HG02588 (cell line): ENCODE results near the gene NTSR1.

ENCODE experiments used
- ATAC-seq: cut with Tn5 transposase; IDR thresholded peaks from one replicate; pipeline ENCODE4 v1.9.1; 2021; ENCODE audit warnings: mild to moderate bottlenecking, moderate library complexity; ENCODE audit not compliant: unreplicated experiment

NTSR1 gene

DNA sequence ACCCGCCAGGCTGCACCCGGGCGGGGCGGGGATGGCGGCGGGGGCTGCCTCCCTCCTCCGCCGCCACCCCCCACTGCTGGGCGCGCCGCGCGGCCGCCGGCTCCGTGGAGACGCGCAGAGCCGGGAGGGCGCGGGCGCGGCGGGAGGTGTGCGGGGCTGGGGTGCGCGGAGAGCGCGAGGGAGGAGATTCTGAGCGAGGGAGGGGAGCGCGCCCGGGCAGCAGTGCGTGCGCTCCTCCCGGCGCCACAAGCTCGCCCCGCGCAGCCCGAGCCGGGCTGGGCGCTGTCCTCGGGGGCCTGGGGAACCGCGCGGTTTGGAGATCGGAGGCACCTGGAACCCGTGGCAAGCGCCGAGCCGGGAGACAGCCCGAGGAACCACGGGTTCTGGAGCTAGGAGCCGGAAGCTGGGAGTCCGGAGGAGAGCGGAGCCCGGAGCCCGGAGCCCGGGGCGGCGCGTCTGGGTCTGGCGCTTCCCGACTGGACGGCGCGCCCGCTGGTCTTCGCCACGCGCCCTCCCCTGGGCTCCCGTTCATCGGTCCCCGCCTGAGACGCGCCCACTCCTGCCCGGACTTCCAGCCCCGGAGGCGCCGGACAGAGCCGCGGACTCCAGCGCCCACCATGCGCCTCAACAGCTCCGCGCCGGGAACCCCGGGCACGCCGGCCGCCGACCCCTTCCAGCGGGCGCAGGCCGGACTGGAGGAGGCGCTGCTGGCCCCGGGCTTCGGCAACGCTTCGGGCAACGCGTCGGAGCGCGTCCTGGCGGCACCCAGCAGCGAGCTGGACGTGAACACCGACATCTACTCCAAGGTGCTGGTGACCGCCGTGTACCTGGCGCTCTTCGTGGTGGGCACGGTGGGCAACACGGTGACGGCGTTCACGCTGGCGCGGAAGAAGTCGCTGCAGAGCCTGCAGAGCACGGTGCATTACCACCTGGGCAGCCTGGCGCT lies at the start of gene NTSR1:
NTSR1 (plus strand) TSS at position 246 of the 946 bp plus-strand sequence; CDS start at position 618, 372 bp downstream.
- no peak for ATAC-seq

DNA sequence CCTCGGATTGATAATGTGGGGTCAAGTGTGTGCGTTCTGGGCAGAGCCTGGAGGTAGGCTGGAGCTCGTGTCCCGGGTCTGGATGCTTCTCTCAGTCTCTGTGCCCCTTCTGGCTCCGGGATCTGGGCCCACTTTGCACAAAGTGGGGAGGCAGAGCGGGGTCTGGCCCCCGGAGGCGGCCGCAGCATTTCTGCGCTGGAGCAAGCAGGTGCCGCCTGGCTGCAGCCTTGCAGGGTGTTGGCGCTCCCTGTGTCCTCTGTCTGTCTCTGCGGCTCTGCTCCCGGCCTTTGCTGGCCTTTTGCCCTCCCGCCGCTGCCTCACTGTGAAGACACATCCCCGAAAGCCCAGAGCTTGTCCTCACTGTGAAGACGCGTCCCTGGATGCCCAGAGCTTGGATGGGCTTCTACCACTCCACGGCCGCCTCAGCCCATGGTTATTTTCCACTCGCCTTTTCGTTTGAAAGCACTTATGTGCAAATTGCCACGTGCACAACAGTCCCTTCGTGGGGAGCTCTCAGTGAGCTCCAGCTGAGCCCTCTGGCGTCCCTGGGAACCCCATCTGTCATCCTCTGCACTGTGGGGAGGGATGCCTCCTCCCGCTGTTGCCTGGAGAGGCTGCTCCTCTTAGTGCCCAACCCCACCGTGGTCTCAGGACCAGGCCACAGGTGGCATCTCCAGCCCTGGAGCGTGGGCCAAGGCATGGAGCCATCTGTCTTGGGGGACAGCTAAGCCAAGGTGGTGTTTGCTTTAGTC lies 49.0 kb upstream of the NTSR1 start:
- ATAC-seq = no peak

DNA sequence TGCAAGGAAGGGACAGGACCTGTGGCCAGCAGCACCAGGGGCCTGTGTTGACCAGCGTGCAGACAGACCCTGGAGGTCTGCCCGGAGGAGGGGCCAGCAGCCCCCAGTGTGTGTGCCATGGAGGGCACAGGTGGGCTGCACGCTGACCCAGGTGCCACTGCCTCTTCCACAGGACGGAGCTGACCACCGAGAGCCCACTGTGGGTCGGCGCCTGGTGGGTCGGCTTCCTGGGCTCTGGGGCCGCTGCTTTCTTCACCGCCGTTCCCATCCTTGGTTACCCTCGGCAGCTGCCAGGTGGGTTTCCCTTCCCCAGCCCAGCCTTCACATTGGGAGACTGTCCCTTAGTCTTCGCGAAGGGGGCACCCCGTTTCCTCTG lies 48.4 kb upstream of the NTSR1 start:
- ATAC-seq = no peak

DNA sequence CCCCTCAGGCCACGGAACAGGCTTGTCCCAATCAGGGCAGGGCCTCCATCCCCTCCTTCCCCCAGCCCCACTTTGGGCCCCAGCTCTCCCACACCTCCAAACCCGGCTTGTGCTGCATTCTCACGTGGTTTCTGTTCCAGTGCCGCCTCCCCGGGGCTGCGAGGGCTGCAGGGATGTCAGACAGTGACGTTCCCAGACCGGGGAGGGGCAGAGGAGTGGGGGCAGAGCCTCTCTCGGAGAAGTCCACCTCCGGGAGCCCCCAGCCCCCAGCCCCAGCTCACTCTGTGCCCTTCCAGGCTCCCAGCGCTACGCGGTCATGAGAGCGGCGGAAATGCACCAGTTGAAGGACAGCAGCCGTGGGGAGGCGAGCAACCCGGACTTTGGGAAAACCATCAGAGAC lies 47.9 kb upstream of the NTSR1 start:
- no peak for ATAC-seq

DNA sequence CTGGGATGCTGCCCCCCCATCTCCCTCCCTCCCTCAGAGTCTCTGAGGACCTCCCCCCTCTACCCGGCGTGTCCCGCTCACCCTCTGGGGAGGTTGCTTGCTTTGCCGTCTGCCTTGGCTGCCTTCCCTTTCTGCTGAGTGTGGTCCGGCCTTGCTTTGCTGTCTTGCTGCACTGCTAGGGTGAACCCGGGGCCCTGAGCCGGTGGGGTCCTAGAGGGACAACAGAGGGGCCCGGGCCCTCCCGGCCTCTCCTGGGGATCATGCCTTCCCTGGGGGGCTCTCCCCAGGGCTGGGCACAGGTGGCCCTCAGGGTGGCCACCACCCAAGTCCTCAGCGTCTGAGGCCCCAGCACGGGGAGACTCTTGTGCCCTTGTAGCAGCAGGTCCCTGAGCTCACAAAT lies 47.0 kb upstream of the NTSR1 start:
- ATAC-seq = no peak

DNA sequence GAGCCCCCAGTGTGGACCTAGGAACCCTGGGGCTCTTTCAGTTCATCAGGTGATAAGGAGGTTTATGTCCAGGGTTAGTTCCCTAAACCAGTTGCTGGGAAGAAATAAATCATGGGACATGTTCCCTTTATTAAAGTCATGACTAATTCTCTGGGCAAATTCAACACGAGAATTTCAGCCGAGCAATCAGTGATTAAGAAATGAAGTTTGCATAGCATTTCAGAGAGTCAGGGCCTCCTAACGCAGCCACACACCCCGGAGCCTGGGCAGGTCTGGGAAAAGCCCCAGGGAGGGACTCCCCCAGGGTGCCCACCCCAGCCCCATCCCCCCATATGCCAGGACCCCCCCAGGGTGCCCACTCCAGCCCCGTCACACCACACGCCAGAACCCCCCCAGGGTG lies 46.2 kb upstream of the NTSR1 start:
- no peak for ATAC-seq

DNA sequence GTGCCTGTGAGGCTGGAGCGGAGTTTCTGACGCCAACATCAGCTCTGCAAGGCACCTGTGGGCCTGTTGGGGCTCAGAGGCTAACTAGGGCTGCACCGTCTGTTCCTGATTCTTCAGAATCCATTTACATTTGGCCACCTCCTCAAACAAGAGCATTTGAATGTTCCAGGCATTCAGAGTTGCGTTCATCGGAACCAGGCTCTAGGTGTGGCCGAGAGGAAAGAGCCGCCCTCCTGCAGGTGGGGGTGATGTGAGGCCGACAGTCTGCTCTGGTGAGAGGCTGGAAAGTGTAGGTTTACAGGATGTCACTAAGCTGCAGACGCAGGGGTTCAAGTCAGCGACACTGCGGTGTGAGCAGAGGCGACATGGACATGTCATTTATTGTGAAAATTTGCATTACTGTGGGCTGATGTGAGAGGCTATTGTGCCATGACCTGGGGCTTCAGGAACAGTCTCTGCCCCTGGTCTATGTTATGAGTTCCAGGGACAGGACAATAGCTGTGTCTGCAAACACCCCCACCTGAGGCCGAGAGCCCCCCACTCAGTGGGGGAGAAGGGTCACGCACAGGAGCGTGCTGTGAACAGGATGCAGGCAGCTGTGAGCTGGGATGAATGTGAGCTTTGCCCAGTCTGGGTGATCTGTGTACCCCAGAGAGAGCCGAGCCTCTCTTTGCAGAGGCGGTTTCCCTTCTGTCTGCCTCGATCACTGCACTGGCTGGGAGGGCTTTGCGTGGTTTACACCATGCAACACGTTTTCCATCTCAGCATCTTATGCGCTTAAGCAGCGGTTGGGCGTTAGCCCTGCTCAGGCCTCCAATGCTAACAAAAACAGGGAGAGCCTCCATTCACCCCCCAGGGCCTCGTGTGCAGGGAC lies 45.3 kb upstream of the NTSR1 start:
- ATAC-seq = no peak

DNA sequence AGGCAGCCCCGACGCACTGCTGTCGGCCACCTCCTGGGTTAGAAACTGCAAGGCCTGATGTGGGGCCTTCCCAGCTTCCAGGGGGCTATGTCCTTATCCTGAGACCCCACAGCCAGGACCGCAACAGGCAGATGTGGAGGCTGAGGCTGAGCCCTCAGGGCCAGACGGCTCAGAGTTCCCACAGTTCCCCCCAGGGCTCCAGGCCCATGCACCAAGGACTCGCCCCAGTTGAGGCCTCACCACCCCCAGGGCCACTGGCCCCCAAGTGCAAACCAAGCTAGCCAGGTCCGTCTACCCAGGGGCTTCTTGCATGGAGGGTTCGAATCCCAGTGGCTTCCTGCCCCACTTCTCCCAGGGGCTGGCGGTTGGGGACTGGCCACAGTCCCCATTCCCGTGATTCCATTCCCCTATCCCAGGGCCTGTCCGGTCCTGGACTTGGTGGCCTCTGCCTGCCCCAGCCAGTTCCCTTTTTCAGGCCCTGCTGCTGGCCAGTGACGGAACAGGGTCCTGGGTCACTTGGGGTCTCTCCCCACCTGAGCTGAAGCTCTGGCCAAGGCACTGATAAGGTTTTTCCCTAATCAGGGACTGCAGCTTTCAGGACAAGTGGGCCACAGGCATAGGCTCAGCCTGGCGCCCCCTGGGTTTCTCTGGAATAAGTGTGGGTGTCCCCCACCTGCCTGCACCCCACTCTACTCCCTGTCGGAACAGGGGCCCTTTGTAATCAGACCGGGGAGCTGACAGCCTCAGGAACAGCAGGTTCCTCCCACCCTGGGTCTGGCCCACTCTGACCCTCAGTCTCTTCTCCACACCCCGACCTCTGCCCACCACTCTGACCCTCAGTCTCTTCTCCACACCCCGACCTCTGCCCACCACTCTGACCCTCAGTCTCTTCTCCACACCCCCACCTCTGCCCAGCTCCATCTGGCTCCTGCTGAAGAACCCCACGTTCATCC lies 44.3 kb upstream of the NTSR1 start:
- ATAC-seq = no peak

DNA sequence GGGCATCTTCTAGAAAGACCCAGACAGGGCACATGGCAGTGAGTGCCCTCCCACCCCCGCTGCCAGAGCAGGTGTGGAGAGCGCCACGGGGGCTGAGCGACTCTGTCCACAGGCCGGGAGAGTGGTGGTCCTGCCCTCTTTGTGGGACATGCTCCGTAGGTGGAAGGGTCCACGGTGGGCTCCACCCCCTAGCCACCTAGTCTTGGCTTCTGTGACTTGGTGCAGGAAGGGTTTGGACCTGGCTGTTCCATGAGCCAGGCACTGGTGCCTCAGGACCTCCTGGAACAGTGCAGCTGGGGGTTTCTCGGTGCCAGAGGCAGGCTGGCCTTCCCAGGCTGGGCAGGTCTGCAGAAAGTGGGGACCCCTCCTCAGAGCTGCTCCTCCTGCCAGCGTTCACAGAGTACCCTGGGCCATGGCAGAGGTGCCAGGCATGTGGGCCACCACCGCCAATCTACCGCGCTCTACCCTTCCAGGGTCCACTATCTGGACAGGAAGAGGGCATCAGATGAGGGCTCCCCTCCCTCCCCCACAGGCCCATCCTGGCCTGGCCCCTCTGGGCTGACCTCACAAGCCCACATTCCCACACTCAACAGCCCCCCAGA lies 43.4 kb upstream of the NTSR1 start:
- ATAC-seq = no peak

DNA sequence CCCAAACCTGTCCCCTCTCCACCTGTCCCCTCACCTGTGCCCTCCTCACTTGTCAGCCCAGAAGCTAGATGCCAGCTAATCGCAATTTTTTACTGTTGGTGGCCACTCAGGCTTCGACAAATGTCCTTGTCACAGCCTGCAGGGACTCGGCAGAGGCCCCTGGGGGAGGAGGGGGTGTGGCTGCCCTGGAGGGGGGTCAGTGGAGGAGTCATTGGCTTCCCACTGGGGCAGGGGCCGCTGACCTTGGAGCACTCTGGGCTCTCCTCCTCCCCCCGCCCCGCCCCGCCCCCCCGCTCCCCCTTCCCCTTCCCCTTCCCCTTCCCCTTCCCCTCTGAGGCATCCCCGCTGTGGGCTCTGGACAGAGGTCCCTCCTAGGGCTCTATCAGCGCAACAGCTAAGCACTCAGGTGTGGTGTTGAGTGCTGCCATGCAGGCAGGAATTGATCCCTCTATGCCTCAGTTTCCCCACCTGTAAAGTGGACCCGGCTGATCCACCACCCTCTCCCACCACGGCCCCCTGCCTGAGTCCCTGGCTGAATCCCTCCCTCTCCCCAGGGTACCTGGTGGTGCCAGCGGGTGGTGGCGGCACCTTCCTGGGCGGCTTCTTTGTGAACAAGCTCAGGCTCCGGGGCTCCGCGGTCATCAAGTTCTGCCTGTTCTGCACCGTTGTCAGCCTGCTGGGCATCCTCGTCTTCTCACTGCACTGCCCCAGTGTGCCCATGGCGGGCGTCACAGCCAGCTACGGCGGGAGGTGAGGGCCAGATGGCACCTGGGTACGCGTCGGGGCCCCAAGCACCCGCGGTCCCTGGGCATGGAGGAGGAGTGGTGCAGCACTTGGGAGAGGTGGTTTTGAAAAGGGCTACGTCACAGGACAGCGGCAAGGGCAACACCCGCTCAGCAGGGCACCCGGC lies 42.6 kb upstream of the NTSR1 start:
- ATAC-seq = no peak

DNA sequence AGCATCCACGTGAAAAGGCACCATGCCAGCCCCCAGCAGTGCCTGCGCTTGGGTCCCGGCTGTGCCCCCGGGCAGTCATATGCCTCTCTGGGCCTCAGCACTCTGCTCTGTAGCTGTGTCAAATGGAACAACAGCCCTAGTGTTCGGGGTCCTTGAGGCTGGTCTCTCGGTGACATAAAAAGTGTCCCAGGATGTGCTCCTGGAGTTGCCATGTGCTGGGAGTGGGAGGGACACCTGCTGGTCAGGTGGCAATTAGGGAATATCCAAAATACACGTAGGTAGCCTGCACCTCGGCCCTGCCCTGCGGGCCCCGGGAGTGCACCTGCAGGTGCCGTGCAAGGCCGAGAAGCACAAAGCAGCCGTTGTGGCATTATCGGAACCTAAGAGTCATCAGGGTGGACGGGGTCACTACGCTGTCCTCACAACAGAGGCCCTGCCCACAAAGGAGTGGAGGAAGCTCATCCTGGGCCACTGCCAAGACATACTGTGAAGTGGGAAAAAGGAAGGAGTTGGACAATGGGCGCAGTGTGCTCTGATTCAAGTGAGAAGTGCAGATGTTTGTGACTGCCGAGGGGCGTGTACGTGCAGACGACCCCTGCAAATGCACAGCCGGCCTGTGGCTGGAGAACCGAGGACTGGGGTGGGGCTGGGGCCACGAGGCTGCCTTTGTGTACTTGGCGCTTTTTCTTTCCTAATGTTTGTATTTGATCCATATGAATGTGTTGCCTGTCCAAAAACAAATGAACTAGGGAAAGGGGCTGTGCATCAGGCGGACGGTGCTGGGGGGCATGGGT lies 41.7 kb upstream of the NTSR1 start:
- ATAC-seq = no peak

DNA sequence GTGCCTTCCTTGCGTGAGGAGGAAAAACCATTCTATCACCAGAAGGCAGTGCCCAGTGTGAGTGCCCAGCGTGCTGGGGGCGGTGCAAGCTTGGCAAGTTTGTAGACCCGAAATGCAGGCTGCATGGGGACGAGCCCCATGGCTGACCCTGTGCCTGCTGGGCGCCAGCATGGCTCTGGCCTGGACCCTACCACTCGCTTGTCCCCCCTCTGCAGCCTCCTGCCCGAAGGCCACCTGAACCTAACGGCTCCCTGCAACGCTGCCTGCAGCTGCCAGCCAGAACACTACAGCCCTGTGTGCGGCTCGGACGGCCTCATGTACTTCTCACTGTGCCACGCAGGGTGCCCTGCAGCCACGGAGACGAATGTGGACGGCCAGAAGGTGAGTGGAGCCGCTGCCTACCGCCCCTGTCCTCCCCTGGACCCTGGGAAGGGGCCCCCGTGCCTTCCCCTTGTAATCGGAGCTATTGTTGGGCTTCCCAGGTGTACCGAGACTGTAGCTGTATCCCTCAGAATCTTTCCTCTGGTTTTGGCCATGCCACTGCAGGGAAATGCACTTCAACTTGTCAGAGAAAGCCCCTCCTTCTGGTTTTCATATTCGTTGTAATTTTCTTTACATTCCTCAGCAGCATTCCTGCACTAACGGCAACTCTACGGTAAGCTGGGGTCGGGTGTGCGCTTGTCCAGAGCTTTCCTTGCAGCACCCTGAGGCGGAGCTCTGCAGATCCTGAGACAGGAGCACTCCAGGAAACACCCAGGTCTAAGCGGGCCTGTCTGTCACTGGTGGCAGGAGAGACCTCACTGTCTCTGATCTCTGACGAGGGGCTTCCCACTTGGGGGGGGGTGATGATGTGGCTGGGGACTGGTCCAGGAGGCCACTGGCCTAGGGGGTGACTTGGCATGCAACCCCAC lies 40.9 kb upstream of the NTSR1 start:
- no peak for ATAC-seq

DNA sequence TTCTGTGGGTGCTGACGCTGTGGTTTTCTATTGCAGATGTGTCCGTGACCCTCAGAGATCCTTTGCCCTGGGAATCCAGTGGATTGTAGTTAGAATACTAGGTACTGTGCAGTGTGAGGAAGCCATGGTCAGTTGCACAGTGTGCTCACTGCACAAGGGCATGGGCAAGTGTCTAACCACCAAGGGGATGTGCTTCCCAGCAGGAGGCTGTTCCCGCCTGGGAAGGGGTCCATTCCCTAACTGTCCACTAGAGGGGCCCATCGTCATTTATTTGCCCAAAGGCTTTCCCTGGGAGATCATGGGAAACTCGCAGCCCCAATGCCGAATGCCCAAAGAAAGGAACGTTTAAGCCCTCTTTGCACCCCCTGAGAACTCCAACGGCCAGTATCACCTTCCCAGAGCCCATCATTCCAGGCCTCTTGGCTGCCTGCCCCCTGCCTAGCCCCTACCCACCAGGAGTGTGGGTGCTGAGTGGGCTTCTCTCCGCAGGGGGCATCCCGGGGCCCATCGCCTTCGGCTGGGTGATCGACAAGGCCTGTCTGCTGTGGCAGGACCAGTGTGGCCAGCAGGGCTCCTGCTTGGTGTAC lies 40.1 kb upstream of the NTSR1 start:
- no peak for ATAC-seq

DNA sequence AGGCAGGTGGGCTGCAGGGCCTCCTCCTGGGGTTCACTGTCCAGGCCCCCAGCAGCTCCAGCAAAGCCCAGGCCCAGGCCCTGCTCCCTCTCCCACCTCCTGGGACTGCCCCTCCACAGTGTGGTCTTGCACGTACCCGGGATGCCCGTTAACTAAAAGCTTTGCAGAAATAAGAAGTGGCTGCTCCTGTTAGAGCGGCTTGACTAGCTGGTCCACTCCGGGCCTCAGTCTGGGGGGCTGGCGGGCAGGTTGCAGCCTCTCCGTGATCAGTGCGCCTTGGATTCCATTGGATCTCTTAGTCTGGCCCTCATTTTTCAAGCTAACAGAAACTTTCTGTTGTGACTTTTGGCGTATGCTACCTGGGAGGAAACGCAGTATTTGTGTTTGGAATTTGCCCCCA lies 39.4 kb upstream of the NTSR1 start:
- ATAC-seq = no peak

DNA sequence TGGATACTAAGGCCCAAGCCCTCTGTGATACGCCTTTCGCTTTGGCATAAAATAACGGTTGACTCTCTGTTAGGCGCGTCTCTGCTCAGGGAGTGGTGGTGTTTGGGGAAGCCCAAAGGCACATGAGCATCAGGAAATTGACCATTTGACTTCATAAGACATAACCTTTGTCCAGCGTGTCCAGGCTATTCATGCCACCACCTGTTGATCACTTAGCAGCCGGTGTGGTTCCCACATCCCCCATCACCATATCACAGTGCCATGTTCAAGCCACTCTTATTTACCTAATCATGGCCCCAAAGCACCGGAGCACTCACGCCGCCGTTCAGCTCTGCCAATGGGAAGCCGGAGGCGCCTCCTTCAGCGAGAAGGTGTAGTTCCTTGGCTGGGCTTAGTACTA lies 38.5 kb upstream of the NTSR1 start:
- ATAC-seq = no peak

DNA sequence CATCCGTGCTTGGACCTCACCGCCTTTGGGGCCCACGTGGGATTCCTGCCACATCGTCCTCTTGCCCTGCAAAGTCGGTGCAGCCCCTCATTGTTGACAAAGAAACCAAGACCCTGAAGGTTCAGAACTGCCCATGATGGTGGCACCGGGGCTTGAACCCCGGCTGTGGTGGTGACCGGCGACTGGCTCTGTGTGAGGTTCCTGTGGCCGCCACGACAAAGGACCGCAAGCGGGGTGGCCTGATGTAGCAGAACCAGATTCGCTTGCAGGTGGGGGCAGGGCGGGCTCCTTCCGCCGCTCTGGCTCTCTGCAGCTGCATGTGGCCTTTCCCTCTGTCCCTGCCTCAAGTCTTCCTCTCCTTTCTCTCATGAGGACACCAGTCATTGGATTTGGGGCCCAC lies 37.6 kb upstream of the NTSR1 start:
- ATAC-seq = no peak
